IPS-11a (cell line): ENCODE measurements around the gene DGAT2.

Experiments used
- H3K4me3 ChIP-seq: one replicate; pipeline ENCODE4 v1.5.1; 2013; ENCODE audit warnings: low read depth, low read length, control low read depth

DGAT2 gene

GRCh38 chr11:75779960-75780359 is 11.4 kb downstream of the DGAT2 start:
- H3K4me3 ChIP-seq = no peak overlapping the region

GRCh38 chr11:75780888-75781287 is 12.3 kb downstream of the DGAT2 start:
- no peak overlapping the region for H3K4me3 ChIP-seq

DNA sequence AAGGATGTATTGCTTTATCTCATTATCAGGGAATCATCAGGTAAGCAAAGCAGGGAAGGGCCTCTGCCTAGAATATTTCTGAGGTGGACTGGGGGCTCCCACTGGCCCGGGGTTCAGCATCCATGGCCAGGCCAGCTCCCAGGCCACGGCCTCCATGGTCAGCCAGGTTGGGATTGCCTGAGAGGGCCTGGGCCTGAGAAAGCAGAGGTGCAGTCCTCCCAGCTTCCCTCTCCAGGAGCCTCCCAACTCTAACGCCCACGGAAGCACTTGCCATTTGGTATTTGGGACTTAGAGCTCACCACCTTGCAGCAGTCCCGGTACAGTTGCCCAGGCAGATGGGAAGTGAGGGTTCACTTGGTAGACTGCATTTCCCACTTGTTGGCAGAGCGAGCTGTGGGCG is 12.7 kb downstream of the DGAT2 start:
- no peak overlapping the region for H3K4me3 ChIP-seq

DNA sequence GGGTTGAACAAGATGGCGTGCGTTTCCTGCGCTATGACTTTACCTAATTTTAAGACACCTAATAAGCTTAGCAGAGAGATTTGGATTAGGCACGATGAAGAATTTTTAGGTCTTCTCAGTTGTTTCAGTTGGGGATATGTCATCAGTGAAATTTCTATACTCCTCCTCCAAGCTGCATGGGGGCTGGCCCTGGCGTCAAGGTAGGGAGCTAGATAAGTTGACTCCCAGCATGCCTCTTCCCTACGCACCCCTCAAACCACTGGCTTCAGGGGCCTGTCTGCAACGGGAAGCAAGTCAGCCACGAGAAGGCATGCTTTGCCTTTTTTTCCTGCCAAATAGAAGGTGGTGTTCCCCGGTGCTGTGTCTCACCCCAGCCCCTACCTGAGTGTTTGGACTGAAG is 13.3 kb downstream of the DGAT2 start:
- no peak overlapping the region for H3K4me3 ChIP-seq

DNA sequence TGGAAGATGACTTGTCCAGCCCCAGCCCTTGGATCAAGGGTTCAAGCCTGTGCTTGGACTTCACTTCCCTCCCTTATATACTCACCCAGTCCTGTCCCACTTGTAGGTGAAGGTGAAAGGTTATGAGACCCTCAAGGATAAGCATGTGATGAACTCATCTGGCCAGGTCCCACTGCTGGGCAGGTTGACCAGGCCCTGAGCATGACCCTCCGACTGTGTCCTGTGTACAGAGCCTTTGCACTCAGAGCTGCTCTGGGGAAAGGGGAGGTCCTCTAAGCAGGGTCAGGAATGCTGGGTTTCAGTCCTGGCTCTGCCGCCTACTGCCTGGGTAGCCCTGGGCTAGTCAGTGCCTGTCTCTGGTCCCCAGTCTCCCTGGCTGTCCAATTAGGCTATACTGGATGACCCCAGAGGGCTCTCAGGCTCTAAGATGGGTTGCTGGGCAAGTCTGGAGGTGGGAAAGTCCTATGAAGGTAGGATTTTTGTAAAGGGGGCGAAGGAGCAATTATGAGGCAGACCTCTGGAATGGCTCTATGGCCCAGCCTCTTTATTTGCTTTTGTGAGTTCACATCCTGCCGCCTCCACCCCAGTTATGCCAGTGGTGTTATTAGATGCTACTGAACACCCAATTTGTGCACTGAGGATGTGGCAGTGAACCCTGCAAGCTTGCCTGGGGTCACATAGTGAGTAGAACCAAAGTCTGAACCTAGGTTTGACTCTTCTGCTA is 14.1 kb downstream of the DGAT2 start:
- H3K4me3 ChIP-seq = no peak overlapping the region

DNA sequence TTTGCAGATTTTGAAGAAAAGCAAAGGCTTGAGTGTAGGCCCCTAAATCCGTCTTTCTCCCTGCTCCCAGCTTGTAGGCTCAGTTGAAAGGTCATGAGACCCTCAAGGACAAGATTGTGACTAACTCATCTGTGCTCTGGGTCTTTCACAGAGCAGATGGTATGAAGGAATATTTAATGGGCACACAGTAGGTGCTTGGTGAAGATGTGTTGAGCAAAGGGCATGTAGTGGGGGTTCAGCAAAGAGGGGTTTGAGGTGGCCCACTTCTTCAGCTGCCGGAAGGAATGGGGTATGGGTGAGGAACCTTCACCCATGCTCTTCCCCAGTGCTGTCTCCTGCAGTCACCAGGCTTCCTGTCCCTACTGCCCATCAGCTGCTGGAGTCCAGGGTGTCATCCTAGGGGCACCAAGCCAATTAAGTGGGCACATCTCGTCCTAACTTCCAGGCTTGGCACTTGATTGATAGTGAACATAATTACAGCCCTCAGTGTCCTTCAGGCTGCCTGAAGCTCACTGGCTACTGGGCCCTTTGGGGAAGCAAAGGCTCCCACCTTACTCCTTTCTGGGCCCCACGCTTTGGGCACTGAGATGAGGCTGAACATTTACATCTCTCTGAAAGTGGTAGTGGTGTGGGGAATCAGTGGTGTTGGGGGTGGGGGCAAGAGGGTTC is 15.0 kb downstream of the DGAT2 start:
- H3K4me3 ChIP-seq = no peak overlapping the region

DNA sequence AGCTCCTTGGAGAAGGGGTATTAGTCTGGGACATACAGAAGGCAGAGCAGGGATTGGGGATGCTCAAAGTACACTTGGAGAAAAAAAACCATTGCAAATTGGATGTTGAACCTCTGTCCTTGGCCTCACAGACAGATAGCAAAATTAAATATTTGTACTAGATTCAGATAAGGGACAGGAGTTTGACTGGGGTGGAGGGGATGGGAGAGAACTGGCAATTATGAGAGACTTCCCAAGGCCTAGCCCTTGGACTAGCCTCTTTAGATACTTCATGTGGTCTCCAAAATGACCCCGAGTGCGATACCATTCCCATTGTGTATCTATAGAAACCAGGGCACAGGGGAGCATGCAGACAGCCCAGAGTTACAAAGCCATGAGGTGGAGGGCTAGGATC is 15.5 kb downstream of the DGAT2 start:
- no peak overlapping the region for H3K4me3 ChIP-seq

- H3K4me3 ChIP-seq = no peak overlapping the region
Measured at GRCh38 chr11:75784506-75784905, 15.9 kb downstream of the DGAT2 start.

DNA sequence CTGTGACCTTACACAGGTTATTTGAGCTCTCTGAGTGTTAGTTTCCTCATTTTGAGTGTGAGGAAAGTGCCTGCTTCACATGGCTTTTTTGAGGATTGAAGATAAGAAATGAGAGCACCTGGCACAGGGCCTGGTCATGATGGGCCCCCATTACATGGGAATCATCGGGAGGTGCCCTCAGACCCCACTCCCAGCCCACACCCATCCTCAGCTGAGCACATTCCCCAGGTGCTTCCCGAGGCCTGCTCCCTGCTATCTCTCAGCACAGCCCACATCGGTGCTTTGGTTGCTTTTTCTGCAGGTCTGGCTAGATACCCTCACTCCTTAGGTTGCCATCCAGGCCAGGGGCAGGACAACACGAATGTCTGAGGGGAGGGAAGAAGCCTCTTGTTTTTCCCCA is 16.6 kb downstream of the DGAT2 start:
- H3K4me3 ChIP-seq = no peak overlapping the region

- no peak overlapping the region for H3K4me3 ChIP-seq
Measured at GRCh38 chr11:75786101-75786736, 17.6 kb downstream of the DGAT2 start.

DNA sequence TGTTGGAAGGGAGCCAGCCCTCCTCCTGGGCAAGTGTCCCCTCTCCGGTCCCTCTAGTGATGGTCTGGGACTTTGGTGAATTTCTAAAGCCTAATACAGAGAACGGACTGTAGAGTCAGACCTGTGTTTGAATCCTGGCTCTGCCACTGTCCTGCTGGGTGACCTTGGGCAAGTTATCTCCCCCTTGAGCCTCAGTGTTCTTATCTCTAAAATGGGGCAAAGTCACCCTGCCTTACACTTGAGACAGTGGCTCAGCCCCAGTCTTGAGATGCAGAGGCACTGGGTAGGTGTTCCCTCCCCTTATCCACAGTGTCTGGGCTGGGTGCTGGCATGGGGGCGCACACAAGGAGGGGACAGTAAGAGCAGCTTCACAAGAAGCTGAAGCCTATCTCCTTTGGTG is 20.9 kb downstream of the DGAT2 start:
- H3K4me3 ChIP-seq = no peak overlapping the region

DNA sequence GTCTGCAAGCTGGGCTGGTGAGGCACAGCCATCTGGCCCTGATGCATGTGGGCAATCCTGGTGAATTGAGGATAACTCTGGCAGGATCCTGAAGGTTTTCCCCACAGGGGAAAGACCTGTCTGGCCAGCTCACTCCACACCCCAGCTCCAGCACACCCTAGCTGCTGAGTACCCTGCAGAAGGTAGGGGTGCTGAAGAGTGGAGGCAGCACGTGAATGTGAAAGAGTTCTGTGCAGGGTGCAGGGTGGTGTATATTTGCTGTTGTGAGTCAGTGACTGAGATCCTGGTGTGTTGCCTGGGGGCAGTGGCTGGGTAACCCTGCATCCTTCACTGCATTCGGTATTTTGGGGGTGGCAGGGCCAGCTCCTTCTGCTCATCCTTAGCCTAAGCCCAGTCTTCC is 22.4 kb downstream of the DGAT2 start:
- H3K4me3 ChIP-seq = no peak overlapping the region

DNA sequence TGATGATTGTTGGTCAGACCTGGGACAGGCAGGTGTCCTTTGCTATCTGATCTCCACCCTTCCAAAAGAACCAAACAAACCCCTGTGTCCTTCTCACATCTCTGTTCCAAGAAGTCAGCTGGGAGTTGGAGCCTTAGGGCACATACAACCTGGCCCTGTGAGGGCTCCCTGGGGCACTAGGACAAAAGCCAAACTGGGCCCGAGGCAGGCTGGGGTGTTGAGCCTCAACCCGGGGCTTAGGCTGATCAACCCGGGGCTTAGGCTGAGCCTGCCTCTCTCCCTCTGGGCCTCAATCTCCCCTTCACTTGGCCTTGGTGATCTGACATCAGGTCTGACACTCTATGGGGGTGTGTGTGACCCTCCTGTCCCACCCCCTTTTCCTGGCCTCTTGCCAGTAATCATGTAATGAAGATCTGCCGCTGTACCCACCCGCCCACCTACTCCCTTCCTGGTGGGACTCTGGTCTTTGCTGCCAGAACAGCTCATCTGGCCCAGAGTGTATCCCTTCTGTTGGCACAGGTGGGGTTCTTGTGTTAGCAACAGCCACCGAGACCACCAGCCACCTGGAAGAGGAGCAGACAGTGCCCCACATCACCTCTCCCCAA is 23.7 kb downstream of the DGAT2 start:
- no peak overlapping the region for H3K4me3 ChIP-seq

GRCh38 chr11:75792997-75793800 is 24.6 kb downstream of the DGAT2 start:
- no peak overlapping the region for H3K4me3 ChIP-seq

DNA sequence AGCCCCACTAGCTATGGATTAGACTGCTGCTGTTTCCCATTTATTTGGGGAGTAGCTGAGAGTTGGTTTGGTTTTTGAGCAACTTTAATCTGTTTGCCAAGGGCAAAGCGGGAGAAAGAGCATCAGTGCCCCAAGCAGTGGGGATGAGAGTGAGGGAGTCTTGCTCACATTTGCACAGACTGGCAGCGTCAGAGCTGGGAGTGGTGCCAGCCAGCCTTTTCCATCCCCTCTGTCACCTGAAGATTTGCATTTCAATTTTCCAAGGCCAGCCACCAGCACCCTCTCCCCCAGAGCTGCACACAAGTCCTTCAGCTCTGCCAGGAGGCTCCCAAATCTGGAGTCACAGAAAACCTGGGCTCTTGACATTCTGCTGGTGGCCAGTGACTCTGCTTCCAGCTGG is 25.4 kb downstream of the DGAT2 start:
- H3K4me3 ChIP-seq = no peak overlapping the region

- no peak overlapping the region for H3K4me3 ChIP-seq
Measured at GRCh38 chr11:75795276-75796090, 26.9 kb downstream of the DGAT2 start.

DNA sequence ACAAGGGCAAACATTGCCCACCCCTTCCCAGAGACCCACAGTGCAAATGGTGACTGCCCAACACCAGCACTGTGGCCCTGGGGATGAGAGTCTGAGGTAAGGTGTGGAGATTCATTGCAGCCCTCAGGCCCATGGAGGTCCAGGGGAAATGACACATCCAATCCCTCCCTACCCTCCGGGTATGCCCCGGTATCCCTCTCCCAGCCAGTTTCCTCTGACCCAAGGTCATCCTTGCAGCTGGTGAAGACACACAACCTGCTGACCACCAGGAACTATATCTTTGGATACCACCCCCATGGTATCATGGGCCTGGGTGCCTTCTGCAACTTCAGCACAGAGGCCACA is 27.5 kb downstream of the DGAT2 start:
- H3K4me3 ChIP-seq = no peak overlapping the region

- no peak overlapping the region for H3K4me3 ChIP-seq
Measured at GRCh38 chr11:75797116-75797515, 28.5 kb downstream of the DGAT2 start.

GRCh38 chr11:75797792-75798191 is 29.2 kb downstream of the DGAT2 start:
- H3K4me3 ChIP-seq = no peak overlapping the region

- H3K4me3 ChIP-seq = no peak overlapping the region
Measured at GRCh38 chr11:75800136-75800675, 31.6 kb downstream of the DGAT2 start.
